DMS79 treated with DMSO at 0.1 percent for 48 hours (cell line): Measurements from ENCODE around the gene HEG1.
"Not testable (repeated sequence)": the region's sequence is repeated elsewhere in the genome, so short reads cannot be mapped to it uniquely, and the experiment has no call there.

Experiments
- DNase-seq: peaks from one replicate; lab custom pipeline; 2025; lab: John Stamatoyannopoulos, UW

The HEG1 gene

GRCh38 chr3:124986192-124987143 lies 69.3 kb downstream of the HEG1 start:
- DNase-seq: no peak

GRCh38 chr3:124985349-124985748 lies 70.4 kb downstream of the HEG1 start:
- DNase-seq: no peak

GRCh38 chr3:124984754-124985153 lies 71.0 kb downstream of the HEG1 start:
- DNase-seq: no peak

GRCh38 chr3:124982855-124983254 lies 72.9 kb downstream of the HEG1 start:
- DNase-seq: no peak

- DNase-seq: peak; percentile 36
Observed at GRCh38 chr3:124981472-124981871, 74.3 kb downstream of the HEG1 start.

GRCh38 chr3:124978627-124979026 lies 77.2 kb downstream of the HEG1 start:
- DNase-seq: no peak

GRCh38 chr3:124976383-124976782 lies 79.4 kb downstream of the HEG1 start:
- no peak for DNase-seq

GRCh38 chr3:124974691-124975090 lies 81.1 kb downstream of the HEG1 start:
- no peak for DNase-seq

GRCh38 chr3:124973290-124973689 lies 82.5 kb downstream of the HEG1 start:
- DNase-seq: no peak

- no peak for DNase-seq
Observed at GRCh38 chr3:124972457-124972856, 83.3 kb downstream of the HEG1 start.

- DNase-seq: no peak
Observed at GRCh38 chr3:124969963-124970722, 85.7 kb downstream of the HEG1 start.

GRCh38 chr3:124969190-124969589 lies 86.6 kb downstream of the HEG1 start:
- no peak for DNase-seq

- DNase-seq: no peak
Observed at GRCh38 chr3:124967964-124968363, 87.8 kb downstream of the HEG1 start.

- DNase-seq: no peak
Observed at GRCh38 chr3:124966521-124967445, 89.0 kb downstream of the HEG1 start.

- no peak for DNase-seq
Observed at GRCh38 chr3:124965413-124965812, 90.4 kb downstream of the HEG1 start.

- no peak for DNase-seq
Observed at GRCh38 chr3:124964387-124964786, 91.4 kb downstream of the HEG1 start.

GRCh38 chr3:124963755-124964154 lies 92.0 kb downstream of the HEG1 start:
- DNase-seq: no peak

GRCh38 chr3:124962403-124962940 lies 93.3 kb downstream of the HEG1 start:
- no peak for DNase-seq

GRCh38 chr3:124960698-124961097 lies 95.1 kb downstream of the HEG1 start:
- no peak for DNase-seq

- DNase-seq: no peak
Observed at GRCh38 chr3:124960105-124960504, 95.7 kb downstream of the HEG1 start.

GRCh38 chr3:124957951-124958350 lies 97.8 kb downstream of the HEG1 start:
- DNase-seq: not testable (repeated sequence)
